Stimulated activated CD8-positive, alpha-beta memory T cell treated with anti-CD3 and anti-CD28 coated beads, Interleukin-7, amount 100 ng/mL, for 1 hour (primary cell): ENCODE results near the gene FATE1.

Source experiments
- DNase-seq, 2 donors: peaks; one replicate each; pipeline ENCODE4 v3.0.0-alpha.2; 2020; ENCODE audit warnings: low read depth in 2 of 2

Gene FATE1

GRCh38 chrX:151704041-151704663 is 11.7 kb upstream of the FATE1 start:
- no peak for DNase-seq

- DNase-seq = no peak
Measured at GRCh38 chrX:151708821-151709220, 7.0 kb upstream of the FATE1 start.

GRCh38 chrX:151710457-151710856 is 5.4 kb upstream of the FATE1 start:
- DNase-seq = no peak

- DNase-seq = no peak
Measured at GRCh38 chrX:151711154-151711553, 4.7 kb upstream of the FATE1 start.

- no peak for DNase-seq
Measured at GRCh38 chrX:151711787-151712186, 4.0 kb upstream of the FATE1 start.

GRCh38 chrX:151712253-151712652 is 3.6 kb upstream of the FATE1 start:
- no peak for DNase-seq

- DNase-seq = no peak
Measured at GRCh38 chrX:151713849-151714248, 2.0 kb upstream of the FATE1 start.

GRCh38 chrX:151714362-151714761 is 1.5 kb upstream of the FATE1 start:
- DNase-seq = no peak

GRCh38 chrX:151722241-151722846 is 6.5 kb downstream of the FATE1 start:
- no peak for DNase-seq

- no peak for DNase-seq
Measured at GRCh38 chrX:151723156-151723760, 7.4 kb downstream of the FATE1 start.

- DNase-seq = no peak
Measured at GRCh38 chrX:151724563-151725337, 8.9 kb downstream of the FATE1 start.

- no peak for DNase-seq
Measured at GRCh38 chrX:151725338-151725614, 9.4 kb downstream of the FATE1 start.

- no peak for DNase-seq
Measured at GRCh38 chrX:151726751-151727150, 10.9 kb downstream of the FATE1 start.

- DNase-seq = no peak
Measured at GRCh38 chrX:151727346-151727745, 11.5 kb downstream of the FATE1 start.

- no peak for DNase-seq
Measured at GRCh38 chrX:151729056-151729725, 13.4 kb downstream of the FATE1 start.

GRCh38 chrX:151734446-151734845 is 18.6 kb downstream of the FATE1 start, which contains the start of gene CNGA2:
TSS of gene CNGA2 (plus strand) at chrX:151734746. CDS start at chrX:151738484, 3,738 bp downstream.
- DNase-seq = no peak

- no peak for DNase-seq
Measured at GRCh38 chrX:151735219-151735618, 19.4 kb downstream of the FATE1 start.

- no peak for DNase-seq
Measured at GRCh38 chrX:151736685-151737084, 20.9 kb downstream of the FATE1 start.

- DNase-seq = no peak
Measured at GRCh38 chrX:151737494-151737893, 21.7 kb downstream of the FATE1 start.

GRCh38 chrX:151738751-151739150 is 22.9 kb downstream of the FATE1 start:
- no peak for DNase-seq

- no peak for DNase-seq
Measured at GRCh38 chrX:151741606-151742005, 25.8 kb downstream of the FATE1 start.

GRCh38 chrX:151742311-151742710 is 26.5 kb downstream of the FATE1 start:
- DNase-seq = no peak
